Kidney tubule cell (primary cell): ENCODE measurements around the gene LATS1.
A peak's percentile ranks its signal among the peaks of the same experiment; 100 is the strongest.
"Not testable (repeated sequence)": the region's sequence is repeated elsewhere in the genome, so short reads cannot be mapped to it uniquely, and the experiment has no call there.

Source experiments
- DNase-seq: peaks from one replicate; pipeline ENCODE4 v3.0.0-alpha.2; 2018; ENCODE audit warnings: low spot score

LATS1 gene

GRCh38 chr6:149728499-149729234, 10.8 kb upstream of the LATS1 start:
- DNase-seq = no peak

DNA sequence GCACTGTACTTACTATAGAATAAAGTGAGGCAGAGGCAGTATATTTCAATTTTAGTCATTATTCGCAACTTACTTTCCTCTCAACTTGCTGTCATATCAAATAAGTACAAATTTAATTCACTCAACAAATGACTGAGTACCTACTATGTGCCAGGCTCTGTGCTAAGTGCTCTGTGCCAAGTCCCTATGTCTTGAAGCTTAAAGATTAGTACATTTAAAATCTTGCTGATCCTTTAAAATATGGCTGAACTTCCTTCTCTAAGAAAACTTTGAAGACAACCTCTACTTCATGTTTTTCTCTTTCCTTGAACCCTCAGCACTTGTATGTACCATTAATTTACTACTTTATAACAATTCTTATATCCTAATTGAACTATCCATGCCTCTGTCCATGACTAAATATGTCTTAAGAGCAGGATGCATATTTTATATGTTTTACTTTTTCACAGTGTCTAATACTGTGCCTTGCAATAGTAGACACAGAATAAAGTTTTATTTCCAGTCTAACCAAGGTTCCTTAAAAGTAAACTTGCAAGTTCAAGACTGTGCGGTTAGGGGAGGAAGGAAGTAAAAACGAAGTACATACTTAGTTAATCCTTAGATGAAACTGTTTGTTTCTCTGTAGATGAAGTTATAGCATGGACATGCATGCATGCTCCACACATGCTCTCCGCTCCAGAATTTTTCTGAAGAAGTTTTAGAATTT, 10.0 kb upstream of the LATS1 start:
- no peak for DNase-seq

DNA sequence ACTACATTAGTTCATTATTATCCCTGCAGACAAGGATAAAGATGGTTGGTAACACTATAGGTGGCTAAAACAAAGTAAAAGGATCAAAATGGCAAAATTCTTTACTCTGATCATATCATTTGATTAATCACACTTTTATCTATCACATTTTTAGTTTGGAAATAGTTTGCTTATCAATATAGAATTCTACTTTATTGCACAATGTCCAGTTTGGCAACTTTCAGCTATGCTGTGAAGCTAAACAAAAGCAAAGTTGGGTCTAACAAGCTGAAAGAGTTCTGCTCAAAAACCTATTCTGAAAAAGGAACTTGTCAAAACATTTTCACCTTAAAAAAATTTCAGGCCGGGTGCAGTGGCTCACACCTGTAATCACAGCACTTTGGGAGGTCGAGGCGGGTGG, 7.9 kb upstream of the LATS1 start:
- DNase-seq = no peak

GRCh38 chr6:149723771-149724417, 6.0 kb upstream of the LATS1 start:
- peak; percentile 74 for DNase-seq

DNA sequence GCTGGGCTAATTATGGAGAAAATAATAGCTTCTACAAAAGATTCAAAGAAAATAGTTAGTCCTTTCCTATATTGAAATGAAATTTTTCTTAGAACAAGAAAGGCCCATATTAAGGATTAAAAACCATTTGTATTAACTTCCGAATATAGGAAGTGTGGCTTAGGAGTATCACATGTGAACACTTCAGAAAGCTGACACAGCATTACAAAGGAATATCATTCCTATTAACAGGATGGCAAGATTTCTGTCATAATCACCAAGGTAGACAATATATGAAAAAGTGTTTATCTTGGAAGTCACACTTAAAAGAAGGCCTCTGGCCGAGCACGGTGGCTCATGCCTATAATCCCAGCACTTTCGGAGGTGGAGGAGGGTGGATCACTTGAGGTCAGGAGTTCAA, 5.4 kb upstream of the LATS1 start:
- DNase-seq = no peak

DNA sequence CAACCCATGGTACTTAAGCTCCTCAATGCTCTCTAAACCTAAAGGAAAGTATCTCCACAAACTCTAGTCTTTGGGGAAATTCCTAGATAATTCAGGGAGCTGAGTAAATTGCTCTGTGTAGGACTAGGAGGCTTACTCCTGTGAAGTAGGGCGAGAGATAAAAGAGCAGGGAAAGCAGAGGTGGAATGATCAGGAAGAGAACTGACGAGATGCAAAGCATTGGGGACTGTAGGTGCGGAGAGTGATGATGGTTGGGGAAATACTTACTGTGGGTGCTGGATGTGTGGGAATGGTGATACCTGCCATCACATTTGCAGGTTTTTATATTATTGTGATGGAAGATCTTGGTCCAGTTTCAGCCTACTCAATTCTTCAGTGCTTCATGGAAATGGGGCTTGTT, 1.6 kb upstream of the LATS1 start:
- DNase-seq = no peak

- DNase-seq = no peak
Observed at GRCh38 chr6:149717255-149717587, 680 bp downstream of the LATS1 start.

DNA sequence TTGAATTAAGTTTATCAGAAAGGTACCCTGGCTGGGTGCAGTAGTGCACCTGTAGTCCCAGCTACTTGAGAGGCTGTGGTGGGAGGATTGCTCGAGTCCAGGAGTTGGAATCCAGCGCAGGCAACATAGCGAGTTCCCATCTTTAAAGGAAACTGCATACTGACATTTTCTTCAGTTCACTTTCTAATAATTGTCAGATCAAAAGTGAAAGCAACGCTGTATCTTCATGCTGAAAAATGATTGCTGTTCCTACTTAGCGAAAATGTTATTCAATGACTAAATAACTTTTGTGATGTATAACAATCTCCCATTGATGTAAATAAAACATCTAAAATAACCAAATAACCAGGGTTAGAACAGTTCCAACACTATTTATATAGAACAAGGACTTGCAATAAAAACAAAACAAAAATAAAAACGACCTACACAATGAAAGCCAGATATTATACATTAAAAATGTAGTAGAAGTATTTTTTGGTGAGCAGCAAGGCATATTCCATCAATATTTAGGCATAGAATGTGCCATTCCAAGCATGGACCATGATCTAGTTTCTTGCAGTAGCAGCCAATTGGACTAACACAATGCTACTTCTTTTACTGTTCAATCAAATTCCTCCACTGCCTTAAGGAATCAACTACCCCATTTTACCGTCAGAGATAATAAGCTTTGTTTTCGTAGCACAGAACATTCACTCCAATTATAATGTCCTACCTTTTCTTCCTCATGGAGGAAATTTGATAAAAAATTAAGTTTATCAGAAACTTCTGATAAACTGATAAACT, 1.5 kb downstream of the LATS1 start:
- DNase-seq = no peak

DNA sequence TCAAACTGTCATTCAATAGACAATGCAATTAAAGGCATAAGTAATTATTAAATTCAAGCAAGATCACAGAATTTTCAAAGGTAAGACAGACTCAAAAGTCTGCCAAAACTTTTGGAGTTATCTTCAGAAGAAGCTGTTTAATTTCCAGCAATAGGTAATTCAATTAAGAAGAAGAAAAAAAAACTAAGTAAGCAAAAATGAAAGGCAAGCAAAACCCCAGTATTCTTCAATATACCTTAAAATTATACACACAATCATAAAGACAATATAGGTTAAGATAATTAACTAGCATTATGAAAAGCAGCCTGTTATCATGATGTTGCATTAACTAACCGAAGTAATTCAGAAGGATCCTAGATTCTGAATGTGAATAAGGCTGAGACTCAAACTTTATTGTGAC, 3.5 kb downstream of the LATS1 start:
- DNase-seq = no peak

- no peak for DNase-seq
Observed at GRCh38 chr6:149711711-149712110, 6.2 kb downstream of the LATS1 start.

GRCh38 chr6:149701714-149702113, 16.2 kb downstream of the LATS1 start:
- no peak for DNase-seq

DNA sequence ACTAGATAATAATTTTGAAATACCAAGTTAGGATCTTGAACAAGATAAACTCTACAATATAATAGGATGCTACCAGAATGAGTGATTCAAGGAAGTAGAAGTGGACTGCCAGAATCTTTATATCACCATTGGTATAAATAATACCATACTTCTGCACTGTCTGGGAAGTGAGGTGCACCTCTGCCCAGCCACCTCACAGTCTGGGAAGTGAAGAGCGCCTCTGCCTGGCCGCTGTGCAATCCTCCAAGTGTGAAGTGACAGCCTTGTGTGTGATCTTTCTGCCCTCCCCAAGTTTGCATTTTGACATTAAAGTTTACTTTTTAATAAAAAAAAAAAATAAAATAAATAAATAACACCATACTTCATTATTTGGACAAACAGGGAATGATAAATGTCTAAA, 18.8 kb downstream of the LATS1 start:
- DNase-seq = no peak

- DNase-seq = no peak
Observed at GRCh38 chr6:149698175-149698574, 19.7 kb downstream of the LATS1 start.

- DNase-seq = no peak
Observed at GRCh38 chr6:149696901-149697300, 21.0 kb downstream of the LATS1 start.

- no peak for DNase-seq
Observed at GRCh38 chr6:149694921-149695320, 23.0 kb downstream of the LATS1 start.

- no peak for DNase-seq
Observed at GRCh38 chr6:149691201-149691600, 26.7 kb downstream of the LATS1 start.

DNA sequence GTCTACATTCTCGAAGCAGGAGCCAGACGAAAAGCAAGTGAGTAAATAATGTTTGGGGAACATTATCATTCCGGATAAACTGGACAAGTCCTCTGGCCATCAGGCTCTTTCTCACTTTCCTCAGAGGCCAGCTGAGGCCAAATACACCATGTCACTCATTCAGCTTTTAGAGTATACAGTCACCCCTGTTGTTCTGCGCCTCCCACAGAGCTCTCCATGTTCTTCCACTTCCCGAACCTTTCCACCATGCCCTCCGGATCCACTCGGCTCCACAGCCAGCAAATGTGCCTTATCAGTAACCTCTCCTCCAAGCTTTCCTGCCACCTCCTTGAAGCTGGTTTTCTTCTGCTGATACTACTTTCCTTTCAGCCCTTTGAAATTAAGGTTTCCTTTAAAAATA, 31.7 kb downstream of the LATS1 start:
- no peak for DNase-seq

- DNase-seq = peak; percentile 46
Observed at GRCh38 chr6:149683256-149683859, 34.5 kb downstream of the LATS1 start.

DNA sequence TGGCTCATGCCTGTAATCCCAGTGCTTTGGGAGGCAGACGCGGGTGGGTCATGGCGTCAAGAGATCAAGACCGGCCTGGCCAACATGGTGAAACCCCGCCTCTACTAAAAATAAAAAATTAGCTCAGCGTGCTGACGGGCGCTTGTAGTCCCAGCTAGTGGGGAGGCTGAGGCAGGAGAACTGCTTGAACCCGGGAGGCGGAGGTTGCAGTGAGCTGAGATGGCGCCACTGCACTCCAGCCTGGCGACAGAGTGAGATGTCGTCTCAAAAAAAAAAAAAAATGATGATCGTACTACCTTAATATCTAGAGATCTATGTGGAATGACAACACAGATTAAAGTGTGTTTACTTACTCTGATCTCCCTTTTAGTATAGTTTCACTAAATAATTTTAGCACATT, 36.1 kb downstream of the LATS1 start:
- DNase-seq = not testable (repeated sequence)

DNA sequence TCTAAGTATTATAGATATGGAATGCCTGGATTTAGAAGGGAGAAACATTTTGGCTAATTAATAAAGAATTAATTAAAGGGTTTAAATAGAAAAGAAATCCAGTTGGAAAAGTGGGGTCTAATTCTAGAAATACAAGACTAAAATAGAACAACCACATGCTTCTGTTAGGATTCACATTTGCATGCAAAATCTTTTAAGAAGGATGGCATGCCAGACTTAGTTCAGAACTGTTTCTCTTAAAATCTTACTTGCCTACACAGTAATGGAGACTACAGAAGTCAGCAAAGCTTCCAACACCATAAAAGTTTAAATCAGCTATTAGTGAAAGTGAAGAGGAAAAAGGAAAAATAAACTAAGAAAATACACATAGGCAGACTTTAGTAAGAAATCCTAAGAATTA, 36.7 kb downstream of the LATS1 start:
- no peak for DNase-seq

GRCh38 chr6:149680503-149680902, 37.4 kb downstream of the LATS1 start:
- no peak for DNase-seq

GRCh38 chr6:149672265-149672664, 45.6 kb downstream of the LATS1 start:
- DNase-seq = not testable (repeated sequence)
